ENCODE data around the gene CYP3A5.
"Not testable (repeated sequence)": the region's sequence is repeated elsewhere in the genome, so short reads cannot be mapped to it uniquely, and the experiment has no call there.

CYP3A5 gene

DNA sequence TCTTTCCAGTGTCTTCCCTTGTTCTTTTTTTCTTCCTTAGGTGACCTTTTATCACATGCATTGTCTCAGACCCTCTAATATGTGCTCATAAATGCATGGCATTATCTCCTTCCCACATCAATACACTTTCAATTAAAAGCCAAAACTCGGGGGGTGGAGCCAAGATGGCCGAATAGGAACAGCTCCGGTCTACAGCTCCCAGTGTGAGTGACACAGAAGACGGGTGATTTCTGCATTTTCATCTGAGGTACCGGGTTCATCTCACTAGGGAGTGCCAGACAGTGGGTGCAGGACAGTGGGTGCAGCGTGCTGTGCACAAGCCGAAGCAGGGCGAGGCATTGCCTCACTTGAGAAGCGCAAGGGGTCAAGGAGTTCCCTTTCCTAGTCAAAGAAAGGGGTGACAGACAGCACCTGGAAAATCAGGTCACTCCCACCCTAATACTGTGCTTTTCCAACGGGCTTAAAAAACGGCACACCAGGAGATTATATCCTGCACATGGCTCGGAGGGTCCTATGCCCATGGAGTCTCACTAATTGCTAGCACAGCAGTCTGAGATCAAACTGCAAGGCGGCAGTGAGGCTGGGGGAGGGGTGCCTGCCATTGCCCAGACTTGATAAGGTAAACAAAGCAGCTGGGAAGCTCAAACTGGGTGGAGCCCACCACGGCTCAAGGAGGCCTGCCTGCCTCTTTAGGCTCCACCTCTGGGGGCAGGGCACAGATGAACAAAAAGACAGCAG, 6.2 kb upstream of the CYP3A5 start:
- not testable (repeated sequence) for DNase-seq (ENCODE audit: low read depth in 1 of 2, low spot score in 1 of 2)

DNA sequence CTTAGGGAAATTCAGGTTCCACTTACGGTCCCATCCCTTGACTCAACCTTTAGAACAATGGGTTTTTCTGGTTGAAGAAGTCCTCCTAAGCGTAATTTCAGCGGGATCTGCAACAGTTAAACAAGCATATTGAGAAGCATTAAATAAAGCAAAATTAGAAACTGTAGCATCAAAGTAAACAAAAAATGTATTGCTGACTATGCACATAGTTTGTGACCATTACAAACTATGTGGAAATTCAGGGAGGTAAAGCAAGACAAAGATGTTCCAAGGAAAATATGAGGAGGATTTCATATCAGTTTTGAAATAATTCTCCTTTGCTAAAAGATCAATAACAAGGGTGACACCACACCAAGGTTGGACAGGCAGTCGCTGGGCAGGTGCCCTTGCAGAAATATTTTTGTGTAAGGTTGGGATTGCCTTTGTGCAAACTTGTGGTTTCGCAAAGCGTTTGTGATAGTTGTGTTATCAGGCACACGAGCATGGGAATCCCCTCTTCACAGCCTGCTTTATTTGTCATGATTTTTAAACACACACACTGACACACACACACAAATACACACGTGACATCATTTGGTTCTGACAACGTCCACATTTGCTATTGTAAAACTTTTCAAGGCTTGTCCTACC, 5.4 kb upstream of the CYP3A5 start:
- no peak for DNase-seq (ENCODE audit: low read depth in 1 of 2, low spot score in 1 of 2)

DNA sequence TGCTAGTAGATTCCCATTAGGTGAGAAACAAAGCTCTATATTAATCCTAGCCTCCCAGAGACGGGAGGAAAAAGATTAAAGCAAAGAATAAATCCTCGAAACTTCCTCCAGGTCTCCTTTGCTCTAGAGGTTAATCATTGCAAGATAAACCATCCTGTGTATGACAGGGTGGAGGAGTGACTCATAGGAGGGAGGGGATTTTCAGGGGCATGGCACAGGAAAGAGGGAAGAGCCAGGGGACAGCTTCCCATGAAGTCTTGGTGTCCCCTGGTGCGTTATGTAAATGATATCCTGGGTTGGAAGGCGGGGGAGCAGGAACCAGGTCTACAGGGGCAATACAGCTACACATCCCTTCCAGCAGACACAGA, 780 bp downstream of the CYP3A5 start:
- DNase-seq (ENCODE audit: low read depth in 1 of 2, low spot score in 1 of 2): no peak

DNA sequence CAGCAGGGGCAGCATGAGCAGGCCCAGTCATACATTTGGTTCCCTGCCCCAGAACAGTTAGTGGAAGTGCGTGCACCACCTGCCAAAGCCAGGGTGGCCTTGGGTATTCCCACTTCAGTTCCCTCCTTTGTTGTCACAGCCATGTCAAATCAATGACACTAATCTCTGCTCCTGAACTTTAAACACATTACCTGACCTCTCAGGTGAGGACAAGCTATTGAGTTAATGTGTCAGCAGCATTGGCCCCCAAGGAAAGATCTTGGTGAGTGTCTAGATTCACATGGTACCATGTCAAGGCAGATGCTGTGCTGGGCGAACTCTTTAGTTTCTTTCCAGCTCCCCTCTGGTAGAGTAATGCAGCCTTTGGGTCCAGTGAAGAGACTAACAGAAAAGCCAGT, 2.1 kb downstream of the CYP3A5 start:
- no peak for DNase-seq (ENCODE audit: low read depth in 1 of 2, low spot score in 1 of 2)

DNA sequence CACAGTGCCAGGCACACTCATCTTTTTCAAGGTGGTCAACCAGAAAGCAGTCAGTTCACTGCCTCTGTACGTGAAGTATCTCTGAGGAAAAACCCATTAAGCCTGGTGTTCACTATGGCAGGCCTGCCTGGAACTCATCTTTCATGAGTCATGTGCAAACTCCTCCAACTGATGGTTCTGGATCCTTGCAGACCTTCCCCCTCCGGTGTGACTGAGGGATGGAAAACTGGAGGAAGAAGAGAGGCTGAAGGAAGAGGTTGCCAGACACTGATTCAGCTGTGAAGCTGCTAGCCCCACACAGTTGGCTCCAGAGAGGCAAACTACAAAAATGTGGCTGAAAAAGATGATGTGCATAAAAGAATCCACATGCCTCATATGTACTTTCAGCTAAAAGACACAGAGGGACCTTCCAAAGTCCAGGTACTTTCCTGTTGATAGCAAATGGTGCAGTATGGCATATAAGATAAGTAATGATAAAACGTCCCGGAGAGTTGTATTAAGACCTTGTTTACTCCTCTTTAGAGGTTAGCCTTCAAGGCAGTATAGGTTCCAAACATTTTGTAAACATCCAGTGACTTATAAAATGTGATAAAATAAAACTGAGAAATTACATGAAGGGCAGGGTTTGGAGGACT, 2.7 kb downstream of the CYP3A5 start:
- DNase-seq (ENCODE audit: low read depth in 1 of 2, low spot score in 1 of 2): no peak

DNA sequence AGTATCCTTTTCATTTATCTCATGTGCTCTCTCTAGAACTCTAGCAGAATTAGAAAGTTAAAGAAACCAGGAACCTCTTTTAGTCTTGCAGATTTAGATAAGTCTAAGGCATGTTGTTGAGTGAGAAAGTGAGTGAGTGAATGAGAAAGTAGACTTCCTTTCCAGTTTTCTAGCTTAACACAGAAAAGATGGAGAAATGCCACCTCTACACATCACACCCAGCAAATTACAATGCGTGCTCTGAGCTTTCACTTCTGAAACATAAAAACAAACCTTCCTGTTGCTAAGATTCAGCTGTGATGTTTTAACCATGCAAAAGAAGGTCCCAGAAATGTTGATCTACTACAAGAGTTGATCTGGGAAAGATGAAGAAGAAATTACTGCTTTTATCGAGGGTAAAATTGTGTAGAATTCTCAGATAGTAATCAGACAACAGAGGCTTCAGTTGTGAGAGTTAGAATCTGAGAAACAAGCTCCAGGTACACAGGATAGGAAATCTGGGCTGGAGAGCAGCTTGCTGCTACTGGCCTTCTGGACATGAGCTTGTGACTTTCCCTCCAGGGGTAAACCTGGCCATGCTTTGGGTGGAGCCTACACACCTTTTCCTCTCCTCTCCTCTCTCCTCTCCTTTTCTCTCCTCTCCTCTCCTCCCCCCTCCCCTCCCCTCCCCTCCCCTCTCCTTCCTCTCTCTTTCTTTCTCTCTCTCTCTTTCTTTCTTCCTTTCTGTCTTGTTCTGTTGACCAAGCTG, 4.6 kb downstream of the CYP3A5 start:
- no peak for DNase-seq (ENCODE audit: low read depth in 1 of 2, low spot score in 1 of 2)

DNA sequence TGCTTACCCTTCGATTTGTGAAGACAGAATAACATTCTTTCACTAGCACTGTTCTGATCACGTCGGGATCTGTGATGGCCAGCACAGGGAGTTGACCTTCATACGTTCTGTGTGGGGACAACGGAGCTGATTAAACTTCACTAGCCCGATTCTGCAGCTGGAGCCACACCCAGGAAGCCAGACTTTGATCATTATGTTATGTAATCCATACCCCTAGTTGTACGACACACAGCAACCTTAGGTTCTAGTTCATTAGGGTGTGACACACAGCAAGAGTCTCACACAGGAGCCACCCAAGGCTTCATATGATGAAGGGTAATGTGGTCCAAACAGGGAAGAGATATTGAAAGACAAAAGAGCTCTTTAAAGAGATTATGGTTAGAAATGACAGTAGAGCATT, 7.2 kb downstream of the CYP3A5 start:
- DNase-seq (ENCODE audit: low read depth in 1 of 2, low spot score in 1 of 2): no peak

DNA sequence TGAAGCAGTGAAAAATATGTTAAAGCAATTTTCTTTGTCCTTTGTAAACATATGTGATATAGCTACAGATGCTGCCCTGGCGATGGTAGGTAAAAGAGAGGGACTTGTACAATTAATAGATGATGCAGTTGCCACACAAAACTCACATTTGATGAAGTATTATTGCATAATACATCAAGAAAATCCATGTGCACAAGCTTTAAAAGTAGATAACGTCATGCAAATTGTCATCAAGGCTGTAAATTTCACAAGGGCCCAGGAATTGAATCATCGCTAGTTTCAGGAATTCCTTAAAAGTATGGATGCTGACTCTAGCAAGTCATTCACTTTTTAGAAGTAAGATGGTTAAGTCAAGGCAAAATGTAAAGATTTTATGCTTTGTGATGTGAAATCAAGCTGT, 10.0 kb downstream of the CYP3A5 start:
- no peak for DNase-seq (ENCODE audit: low read depth in 1 of 2, low spot score in 1 of 2)

DNA sequence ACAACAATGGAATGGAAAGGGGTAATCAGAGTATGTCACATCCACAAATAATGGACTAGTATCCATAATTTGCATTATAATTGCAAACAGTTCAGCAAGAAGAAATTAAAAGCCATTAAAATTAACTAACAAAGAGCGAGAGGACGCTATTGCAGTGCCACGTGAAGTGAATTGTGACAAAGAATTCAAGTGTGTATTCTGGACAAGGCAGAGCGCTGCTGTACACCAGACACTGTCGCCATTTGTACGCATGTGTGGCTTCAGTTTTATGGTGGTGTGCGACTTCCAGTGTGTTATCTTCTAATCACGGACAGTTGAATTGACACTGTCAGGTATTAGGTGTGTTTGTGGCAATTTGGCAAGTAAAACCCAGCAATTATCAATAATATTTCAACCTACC, 11.3 kb downstream of the CYP3A5 start:
- no peak for DNase-seq (ENCODE audit: low read depth in 1 of 2, low spot score in 1 of 2)

DNA sequence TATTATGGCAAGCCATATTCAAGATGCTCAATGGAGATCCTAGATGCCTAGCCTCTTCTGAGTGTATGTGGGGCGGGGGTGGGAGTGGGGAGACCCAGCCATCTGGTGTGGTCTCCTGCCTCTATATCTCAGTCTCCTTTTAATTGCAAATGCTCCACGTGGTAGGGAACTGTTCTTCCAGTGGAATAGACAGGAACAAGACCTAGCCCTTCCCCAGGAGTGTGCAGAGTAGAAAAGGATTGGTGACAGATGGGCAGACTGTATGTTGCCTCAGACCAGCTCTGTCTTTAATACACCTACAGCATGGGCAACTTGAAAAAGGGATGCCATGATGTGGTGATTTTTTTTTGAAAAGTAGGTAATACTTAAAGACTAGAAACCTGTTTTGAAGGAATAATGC, 12.6 kb downstream of the CYP3A5 start:
- no peak for DNase-seq (ENCODE audit: low read depth in 1 of 2, low spot score in 1 of 2)

DNA sequence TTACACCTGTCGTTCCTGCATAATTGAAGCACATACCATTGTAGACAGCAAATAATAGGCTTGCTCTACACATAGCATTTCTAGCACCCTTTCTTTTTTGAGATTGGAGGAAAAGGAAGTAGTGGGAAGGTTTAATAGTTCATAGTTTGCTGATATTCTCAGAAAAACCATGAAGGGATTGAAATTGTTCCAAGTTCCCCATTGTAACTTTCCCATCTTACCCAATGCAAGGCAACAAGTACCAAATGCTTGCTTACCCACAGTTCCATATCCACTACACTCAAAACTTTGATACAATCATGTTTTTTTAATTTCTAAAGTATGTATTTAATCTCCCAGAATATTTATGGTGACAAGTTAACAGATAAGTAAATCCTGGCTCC, 13.8 kb downstream of the CYP3A5 start:
- no peak for DNase-seq (ENCODE audit: low read depth in 1 of 2, low spot score in 1 of 2)

DNA sequence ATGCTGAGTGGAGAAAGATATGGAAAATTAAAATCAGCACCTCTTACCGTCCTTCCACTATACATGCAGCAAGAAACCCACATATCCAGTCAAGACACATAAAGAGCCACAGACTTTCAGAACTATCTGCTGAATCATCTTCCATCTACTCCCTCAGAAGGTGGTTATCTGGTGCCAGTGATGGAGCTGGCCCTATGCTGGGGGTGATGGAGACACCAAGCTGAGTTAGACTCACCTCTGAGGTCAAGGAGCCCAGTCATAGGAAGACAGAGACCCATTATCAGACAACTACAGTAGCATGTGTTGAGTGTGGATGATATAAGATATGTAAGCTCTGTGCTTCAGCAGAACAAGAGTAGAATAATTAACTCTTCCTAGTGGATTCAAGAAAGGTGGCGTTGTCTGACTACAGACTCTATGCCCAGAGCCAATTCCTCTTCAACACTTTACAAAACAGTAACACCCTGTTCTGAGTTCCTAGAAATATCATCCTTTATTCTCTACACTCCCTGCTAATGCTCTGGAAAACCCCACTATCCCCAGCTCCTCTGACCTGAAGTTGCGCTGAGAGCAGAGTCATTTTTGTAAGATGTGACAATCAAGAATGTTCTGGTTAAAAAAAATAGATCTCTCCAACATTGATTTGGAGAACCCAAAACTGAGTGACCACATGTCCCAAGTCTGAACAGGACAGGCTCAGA, 14.3 kb downstream of the CYP3A5 start:
- DNase-seq (ENCODE audit: low read depth in 1 of 2, low spot score in 1 of 2): no peak

DNA sequence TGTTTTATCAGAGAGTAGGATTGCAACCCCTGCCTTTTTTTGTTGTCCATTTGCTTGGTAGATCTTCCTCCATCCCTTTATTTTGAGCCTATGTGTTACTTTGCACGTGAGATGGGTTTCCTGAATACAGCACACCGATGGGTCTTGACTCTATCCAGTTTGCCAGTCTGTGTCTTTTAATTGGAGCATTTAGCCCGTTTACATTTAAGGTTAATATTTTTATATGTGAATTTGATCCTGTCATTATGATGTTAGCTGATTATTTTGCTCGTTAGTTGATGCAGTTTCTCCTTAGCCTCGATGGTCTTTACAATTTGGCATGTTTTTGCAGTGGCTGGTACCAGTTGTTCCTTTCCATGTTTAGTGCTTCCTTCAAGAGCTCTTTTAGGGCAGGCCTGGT, 21.9 kb downstream of the CYP3A5 start:
- not testable (repeated sequence) for DNase-seq (ENCODE audit: low read depth in 1 of 2, low spot score in 1 of 2)

DNA sequence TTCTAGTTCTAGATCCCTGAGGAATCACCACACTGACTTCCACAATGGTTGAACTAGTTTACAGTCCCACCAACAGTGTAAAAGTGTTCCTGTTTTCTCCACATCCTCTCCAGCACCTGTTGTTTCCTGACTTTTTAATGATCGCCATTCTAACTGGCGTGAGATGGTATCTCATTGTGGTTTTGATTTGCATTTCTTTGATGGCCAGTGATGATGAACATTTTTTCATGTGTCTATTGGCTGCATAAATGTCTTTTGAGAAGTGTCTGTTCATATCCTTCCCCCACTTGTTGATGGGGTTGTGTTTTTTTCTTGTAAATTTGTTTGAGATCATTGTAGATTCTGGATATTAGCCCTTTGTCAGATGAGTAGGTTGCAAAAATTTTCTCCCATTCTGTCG, 25.2 kb downstream of the CYP3A5 start:
- not testable (repeated sequence) for DNase-seq (ENCODE audit: low read depth in 1 of 2, low spot score in 1 of 2)

DNA sequence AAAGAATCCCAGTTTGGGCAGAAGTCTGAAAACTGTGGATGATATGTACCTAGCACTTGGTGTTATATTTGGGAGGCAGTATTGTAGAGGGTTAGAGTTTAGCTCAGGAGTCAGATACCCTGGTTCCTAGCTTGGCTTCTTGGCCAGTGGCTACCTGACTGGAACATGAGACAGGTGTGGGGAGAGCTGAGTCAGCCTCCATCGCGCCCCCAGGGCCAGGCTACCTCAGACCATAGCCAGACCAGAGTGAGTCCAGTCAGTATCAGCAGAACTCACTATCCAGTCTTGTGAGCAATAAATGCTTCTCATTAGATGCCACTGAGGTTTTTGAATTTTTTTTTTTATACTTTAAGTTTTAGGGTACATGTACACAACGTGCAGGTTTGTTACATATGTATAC, 26.0 kb downstream of the CYP3A5 start:
- no peak for DNase-seq (ENCODE audit: low read depth in 1 of 2, low spot score in 1 of 2)

DNA sequence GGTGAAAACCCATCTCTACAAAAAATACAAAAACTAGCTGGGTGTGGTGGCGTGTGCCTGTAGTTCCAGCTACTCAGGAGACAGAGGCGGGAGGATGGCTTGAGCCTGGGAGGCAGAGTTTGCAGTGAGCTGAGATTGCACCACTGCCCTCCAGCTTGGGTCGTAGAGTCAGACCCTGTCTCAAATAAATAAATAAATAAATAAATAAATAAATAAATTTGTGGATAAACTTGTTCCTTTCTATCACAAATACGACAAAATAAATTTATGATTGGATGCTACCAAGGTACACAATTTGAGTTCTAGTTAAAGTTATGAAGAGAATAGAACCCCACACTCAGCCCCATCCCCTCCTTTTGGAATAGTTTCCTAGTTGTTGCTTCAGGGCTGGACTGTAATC, 26.5 kb downstream of the CYP3A5 start:
- DNase-seq (ENCODE audit: low read depth in 1 of 2, low spot score in 1 of 2): not testable (repeated sequence)

DNA sequence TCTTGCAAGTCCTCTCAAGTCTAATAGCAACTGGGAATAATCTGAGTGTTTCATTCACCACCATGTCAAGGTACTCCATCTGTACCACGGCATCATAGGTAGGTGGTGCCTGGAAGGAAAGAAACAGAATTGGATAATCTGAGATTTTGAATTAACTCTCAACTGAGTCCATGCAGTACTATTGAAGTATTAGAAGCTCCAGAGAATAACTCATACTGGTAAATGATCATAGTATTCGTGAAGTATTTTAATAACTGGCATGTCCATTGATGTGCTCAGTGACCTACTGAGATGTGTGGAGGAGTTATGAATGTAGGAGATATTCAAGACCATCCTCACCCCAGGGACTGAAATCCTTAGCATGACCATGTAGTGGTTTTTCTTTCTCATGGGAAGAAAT, 27.1 kb downstream of the CYP3A5 start:
- no peak for DNase-seq (ENCODE audit: low read depth in 1 of 2, low spot score in 1 of 2)

DNA sequence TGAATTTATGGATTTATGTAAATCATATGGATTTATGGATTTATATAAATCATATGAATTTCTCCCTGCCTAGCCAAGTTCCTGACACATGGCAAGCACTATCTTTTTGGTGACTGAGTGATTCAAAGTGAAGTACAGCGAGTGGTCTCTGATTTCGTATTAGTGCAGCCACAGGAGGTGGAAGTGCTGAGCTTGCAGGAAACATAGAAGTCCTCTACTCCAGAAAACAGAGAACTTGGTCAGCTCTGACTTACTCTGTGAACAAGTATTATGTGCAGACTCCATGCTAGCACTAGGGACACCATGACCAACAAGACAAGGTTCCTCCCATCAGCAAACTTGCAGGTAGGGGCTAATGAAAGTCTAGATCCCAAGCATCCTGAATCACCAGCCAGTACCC, 28.5 kb downstream of the CYP3A5 start:
- no peak for DNase-seq (ENCODE audit: low read depth in 1 of 2, low spot score in 1 of 2)

DNA sequence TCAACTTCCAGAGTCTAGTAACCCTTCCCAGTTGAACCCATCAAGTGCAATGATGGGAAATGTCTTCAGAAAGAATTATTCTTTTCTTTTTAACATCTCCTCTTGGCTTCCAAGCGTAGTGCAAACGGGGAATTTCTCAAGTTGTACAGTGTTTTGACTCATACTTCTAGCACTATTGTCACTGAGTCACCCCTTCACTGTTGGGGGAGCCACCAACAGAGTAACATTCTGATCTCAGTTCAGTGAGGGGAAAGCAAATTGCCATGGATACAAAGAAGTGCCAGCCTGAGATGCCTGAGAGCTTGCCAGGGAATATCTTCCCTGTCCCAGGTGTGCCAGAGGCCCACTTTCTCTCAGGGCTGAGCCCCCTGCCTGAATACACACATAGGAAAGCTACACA, 31.0 kb downstream of the CYP3A5 start:
- no peak for DNase-seq (ENCODE audit: low read depth in 1 of 2, low spot score in 1 of 2)

DNA sequence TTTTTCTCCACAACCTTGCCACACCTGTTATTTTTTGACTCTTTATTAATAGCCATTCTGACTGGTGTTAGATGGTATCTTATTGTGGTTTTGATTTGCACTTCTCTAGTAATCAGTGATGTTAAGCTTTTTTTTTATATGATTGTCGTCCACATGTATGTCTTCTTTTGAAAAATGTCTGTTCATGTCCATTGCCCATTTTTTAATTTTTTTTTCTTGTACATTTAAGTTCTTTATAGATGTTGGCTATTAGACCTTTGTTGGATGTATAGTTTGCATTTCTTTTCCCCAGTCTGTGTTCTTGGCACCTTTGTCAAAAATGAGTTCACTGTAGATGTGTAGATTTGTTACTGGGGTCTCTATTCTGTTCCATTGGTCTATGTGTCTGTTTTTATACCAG, 34.2 kb downstream of the CYP3A5 start:
- no peak for DNase-seq (ENCODE audit: low read depth in 1 of 2, low spot score in 1 of 2)

DNA sequence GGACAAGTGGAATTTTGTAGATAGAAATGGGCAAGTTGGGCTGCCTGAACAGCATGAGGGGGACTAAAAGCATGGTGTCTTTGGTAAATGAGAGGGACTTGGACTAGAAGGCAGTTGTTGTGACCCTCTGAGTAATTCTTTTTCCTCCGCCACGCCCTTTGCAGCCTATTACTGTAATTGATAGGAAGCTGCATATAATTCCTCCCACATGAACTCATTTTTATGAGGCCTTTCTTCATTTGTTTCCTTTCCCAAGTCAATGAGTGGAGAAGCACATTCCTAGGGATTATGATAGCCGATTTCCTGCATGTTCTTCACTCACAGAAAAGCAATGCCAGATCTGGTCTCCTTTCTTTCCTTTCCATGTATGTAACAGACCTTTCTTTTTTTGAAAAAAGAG, 35.4 kb downstream of the CYP3A5 start:
- no peak for DNase-seq (ENCODE audit: low read depth in 1 of 2, low spot score in 1 of 2)

All from activated T-helper 1 cell treated with anti-CD3 and anti-CD28 coated beads, Interleukin-2, amount 50 U/mL, for 16 hours (primary cell).